Upper lobe of left lung (tissue), 4 donors: ENCODE measurements around the gene STAC.

Source experiments
- CTCF ChIP-seq, 6 experiments: fragments of 450-650 bp in 4 of 6; fragments of 200-600 bp in 2 of 6; sonication (generic) in 2 of 6; IDR thresholded peaks; one replicate each; pipeline ENCODE4 v1.5.1; 2016 to 2019; ENCODE audit warnings: antibody characterized with exemption in 6 of 6
- POLR2AphosphoS5 ChIP-seq, 2 donors: sonication (generic); formaldehyde crosslinking; IDR thresholded peaks; one replicate each; pipeline ENCODE4 v1.5.1; 2017; ENCODE audit warnings: antibody characterized with exemption in 2 of 2

GRCh38 chr3:36519682-36520081, 139.4 kb downstream of the STAC start:
- TF ChIP-seq POLR2AphosphoS5 (IDR thresholded peaks at IDR 0.05) (no peak), CTCF (IDR thresholded peaks at IDR 0.05) (no peak)
